NCI-H1694 (cell line): Measurements from ENCODE around the gene RAB3IL1.
A peak's percentile ranks its signal among the peaks of the same experiment; 100 is the strongest.
"Not testable (repeated sequence)": the region's sequence is repeated elsewhere in the genome, so short reads cannot be mapped to it uniquely, and the experiment has no call there.

ENCODE experiments used
- DNase-seq: peaks from one replicate; lab custom pipeline; 2025; lab: John Stamatoyannopoulos, UW

RAB3IL1 gene

GRCh38 chr11:61953632-61954031 is 36.3 kb upstream of the RAB3IL1 start:
- DNase-seq: not testable (repeated sequence)

- DNase-seq: no peak
Observed at GRCh38 chr11:61952882-61953281, 35.5 kb upstream of the RAB3IL1 start.

- DNase-seq: no peak
Observed at GRCh38 chr11:61951484-61952135, 34.2 kb upstream of the RAB3IL1 start.

- no peak for DNase-seq
Observed at GRCh38 chr11:61950035-61950547, 32.7 kb upstream of the RAB3IL1 start, which contains the start of gene BEST1. TSS of gene BEST1 (plus strand) at chr11:61950351. CDS start at chr11:61951807, 1,456 bp downstream.

GRCh38 chr11:61949169-61950034 is 32.0 kb upstream of the RAB3IL1 start:
- peak; percentile 44 for DNase-seq

GRCh38 chr11:61948505-61948904 is 31.1 kb upstream of the RAB3IL1 start:
- no peak for DNase-seq

GRCh38 chr11:61947486-61948210 is 30.3 kb upstream of the RAB3IL1 start:
- peak; percentile 73 for DNase-seq

GRCh38 chr11:61946894-61947293 is 29.5 kb upstream of the RAB3IL1 start:
- no peak for DNase-seq

- DNase-seq: no peak
Observed at GRCh38 chr11:61945191-61945590, 27.8 kb upstream of the RAB3IL1 start.

- DNase-seq: no peak
Observed at GRCh38 chr11:61940466-61940865, 23.1 kb upstream of the RAB3IL1 start.

- no peak for DNase-seq
Observed at GRCh38 chr11:61935861-61936260, 18.5 kb upstream of the RAB3IL1 start.

GRCh38 chr11:61930933-61931332 is 13.6 kb upstream of the RAB3IL1 start:
- no peak for DNase-seq

- DNase-seq: no peak
Observed at GRCh38 chr11:61928606-61929005, 11.2 kb upstream of the RAB3IL1 start.

- DNase-seq: no peak
Observed at GRCh38 chr11:61927501-61927900, 10.1 kb upstream of the RAB3IL1 start.

GRCh38 chr11:61926235-61926634 is 8.9 kb upstream of the RAB3IL1 start:
- no peak for DNase-seq

- no peak for DNase-seq
Observed at GRCh38 chr11:61925736-61926135, 8.4 kb upstream of the RAB3IL1 start.

- no peak for DNase-seq
Observed at GRCh38 chr11:61924064-61924455, 6.7 kb upstream of the RAB3IL1 start.

GRCh38 chr11:61923166-61924063 is 6.0 kb upstream of the RAB3IL1 start:
- no peak for DNase-seq

- DNase-seq: no peak
Observed at GRCh38 chr11:61922539-61922938, 5.2 kb upstream of the RAB3IL1 start.

GRCh38 chr11:61921446-61921845 is 4.1 kb upstream of the RAB3IL1 start:
- DNase-seq: no peak
